Esophagus muscularis mucosa (tissue), 4 donors: ENCODE results near the gene ATF5. TPM values are rescaled to one million over a fixed set of nuclear protein-coding genes. Genes with fewer than 3 reads are reported as not detected.

Source experiments
- DNase-seq: peaks from one replicate; pipeline ENCODE4 v3.0.0-alpha.2; 2017; ENCODE audit errors: extremely low spot score
- H3K27ac ChIP-seq, 4 donors: fragments of 200-600 bp; sonication (generic); replicated peaks in 1 of 4; 1 replicate in 3 of 4; 2 replicates in 1 of 4; pipeline ENCODE4 v1.5.1; 2016 to 2019; ENCODE audit warnings: mild to moderate bottlenecking in 1 of 4
- H3K27me3 ChIP-seq, 4 donors: fragments of 200-600 bp; sonication (generic); one replicate each; pipeline versions ENCODE4 v1.5.1 to v1.6.0; 2016 to 2019
- H3K36me3 ChIP-seq, 4 donors: fragments of 200-600 bp; sonication (generic); one replicate each; pipeline ENCODE4 v1.5.1; 2016 to 2019
- H3K4me1 ChIP-seq, 4 donors: fragments of 200-600 bp; sonication (generic); one replicate each; pipeline ENCODE4 v1.5.1; 2016 to 2019
- H3K4me3 ChIP-seq, 4 donors: fragments of 200-600 bp; sonication (generic); 1 replicate in 2 of 4; 2 replicates in 2 of 4; pipeline ENCODE4 v1.5.1; 2016 to 2019; ENCODE audit warnings: mild to moderate bottlenecking in 4 of 4, moderate library complexity in 1 of 4
- H3K9me3 ChIP-seq, 4 donors: fragments of 200-600 bp; sonication (generic); 1 replicate in 3 of 4; 2 replicates in 1 of 4; pipeline ENCODE4 v1.5.1; 2016 to 2019
- EP300 ChIP-seq: sonication (generic); formaldehyde crosslinking; IDR thresholded peaks from one replicate; pipeline ENCODE4 v1.6.1; 2017; ENCODE audit warnings: antibody characterized with exemption
- POLR2A ChIP-seq: fragments of 450-650 bp; IDR thresholded peaks from one replicate; pipeline ENCODE4 v1.6.1; 2017; ENCODE audit warnings: antibody characterized with exemption, moderate library complexity, mild to moderate bottlenecking, low read depth
- POLR2AphosphoS5 ChIP-seq, 2 donors: sonication (generic); formaldehyde crosslinking; IDR thresholded peaks; one replicate each; pipeline ENCODE4 v1.6.1; 2017; ENCODE audit warnings: antibody characterized with exemption in 2 of 2
- WGBS: methylation state at CpG from one replicate; pipeline ENCODE4 v1.1.5; 2018; 5-methylcytosine and 5-hydroxymethylcytosine counted together
- intact Hi-C: fragments of 100-400 bp; cut with DNase I; formaldehyde crosslinking; loops from one replicate; pipeline ENCODE4 v1.15.1; 2023
- total RNA-seq, 4 donors: library from RNA; depleted of rRNA; stranded (reverse); fragments of >200 nt; gene quantifications; one replicate each; pipeline versions ENCODE4 v1.1.0 to v1.2.1, GENCODE V29; 2016
- TF ChIP-seq, protein P1 (sequence below), 3 experiments: fragments of 200-600 bp in 2 of 3; fragments of 450-650 bp in 1 of 3; sonication (generic) in 2 of 3; IDR thresholded peaks; one replicate each; pipeline ENCODE4 v1.5.1; 2017 to 2019; ENCODE audit warnings: antibody characterized with exemption in 3 of 3, mild to moderate bottlenecking in 2 of 3, moderate library complexity in 1 of 3

ATF5 gene
- total RNA-seq, 4 donors from 2014 or later, result 12.0 to 22.0 (median 14.4) TPM

- no peaks in the 10 kb centered on the region for H3K27me3 ChIP-seq
- no peak overlapping the region for H3K4me3 ChIP-seq
- peaks cover 0 to 27% (median 24%) of the 10 kb centered on the region in 4 donors for H3K4me1 ChIP-seq
- peaks cover 17 to 79% (median 61%) of the 10 kb centered on the region in 4 donors for H3K36me3 ChIP-seq
- no peak overlapping the region for H3K27ac ChIP-seq
- TF ChIP-seq POLR2A, result no peak
- TF ChIP-seq POLR2AphosphoS5 (IDR thresholded peaks at IDR 0.05), result no peak
- TF ChIP-seq, protein P1, sequence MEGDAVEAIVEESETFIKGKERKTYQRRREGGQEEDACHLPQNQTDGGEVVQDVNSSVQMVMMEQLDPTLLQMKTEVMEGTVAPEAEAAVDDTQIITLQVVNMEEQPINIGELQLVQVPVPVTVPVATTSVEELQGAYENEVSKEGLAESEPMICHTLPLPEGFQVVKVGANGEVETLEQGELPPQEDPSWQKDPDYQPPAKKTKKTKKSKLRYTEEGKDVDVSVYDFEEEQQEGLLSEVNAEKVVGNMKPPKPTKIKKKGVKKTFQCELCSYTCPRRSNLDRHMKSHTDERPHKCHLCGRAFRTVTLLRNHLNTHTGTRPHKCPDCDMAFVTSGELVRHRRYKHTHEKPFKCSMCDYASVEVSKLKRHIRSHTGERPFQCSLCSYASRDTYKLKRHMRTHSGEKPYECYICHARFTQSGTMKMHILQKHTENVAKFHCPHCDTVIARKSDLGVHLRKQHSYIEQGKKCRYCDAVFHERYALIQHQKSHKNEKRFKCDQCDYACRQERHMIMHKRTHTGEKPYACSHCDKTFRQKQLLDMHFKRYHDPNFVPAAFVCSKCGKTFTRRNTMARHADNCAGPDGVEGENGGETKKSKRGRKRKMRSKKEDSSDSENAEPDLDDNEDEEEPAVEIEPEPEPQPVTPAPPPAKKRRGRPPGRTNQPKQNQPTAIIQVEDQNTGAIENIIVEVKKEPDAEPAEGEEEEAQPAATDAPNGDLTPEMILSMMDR (IDR thresholded peaks at IDR 0.05), result no peak
- no peak for TF ChIP-seq EP300
- no peak for DNase-seq
- WGBS, result no CpG with 5 or more reads among the region's 5 CpGs
- H3K9me3 ChIP-seq, result no peaks in the 10 kb centered on the region
- intact Hi-C loops, result no loop called here
Observed at GRCh38 chr19:49910179-49910578, 18.8 kb upstream of the ATF5 start.

GRCh38 chr19:49911381-49912145 is 17.4 kb upstream of the ATF5 start:
- no peak for DNase-seq
- H3K27me3 ChIP-seq, result no peaks in the 10 kb centered on the region
- H3K9me3 ChIP-seq, result no peaks in the 10 kb centered on the region
- peak overlapping the region in 1 of 4 donors; percentile 11 for H3K27ac ChIP-seq
- peaks cover 0 to 27% (median 24%) of the 10 kb centered on the region in 4 donors for H3K4me1 ChIP-seq
- H3K36me3 ChIP-seq, result peaks cover 17 to 82% (median 65%) of the 10 kb centered on the region in 4 donors
- intact Hi-C loops, result no loop called here
- WGBS, result 58% methylated on average over 9 of the region's 9 CpGs
- TF ChIP-seq, protein P1 (IDR thresholded peaks at IDR 0.05), result no peak
- TF ChIP-seq POLR2AphosphoS5 (IDR thresholded peaks at IDR 0.05) (no peak), POLR2A (no peak), EP300 (no peak)
- H3K4me3 ChIP-seq, result no peak overlapping the region

GRCh38 chr19:49912965-49913685 is 15.9 kb upstream of the ATF5 start:
- Histone ChIP-seq H3K9me3 (no peaks in the 10 kb centered on the region), H3K36me3 (peaks cover 11 to 82% (median 65%) of the 10 kb centered on the region in 4 donors), H3K4me3 (no peak overlapping the region), H3K4me1 (peaks cover 0 to 27% (median 24%) of the 10 kb centered on the region in 4 donors), H3K27me3 (no peaks in the 10 kb centered on the region), H3K27ac (peak overlapping the region in 2 of 4 donors; percentile 46 to 62)
- no peak for DNase-seq
- TF ChIP-seq POLR2A (no peak), EP300 (no peak), POLR2AphosphoS5 (IDR thresholded peaks at IDR 0.05) (no peak)
- TF ChIP-seq, protein P1 (IDR thresholded peaks at IDR 0.05), result no peak
- intact Hi-C loops, result no loop called here
- 77% methylated on average over 20 of the region's 21 CpGs for WGBS

DNA sequence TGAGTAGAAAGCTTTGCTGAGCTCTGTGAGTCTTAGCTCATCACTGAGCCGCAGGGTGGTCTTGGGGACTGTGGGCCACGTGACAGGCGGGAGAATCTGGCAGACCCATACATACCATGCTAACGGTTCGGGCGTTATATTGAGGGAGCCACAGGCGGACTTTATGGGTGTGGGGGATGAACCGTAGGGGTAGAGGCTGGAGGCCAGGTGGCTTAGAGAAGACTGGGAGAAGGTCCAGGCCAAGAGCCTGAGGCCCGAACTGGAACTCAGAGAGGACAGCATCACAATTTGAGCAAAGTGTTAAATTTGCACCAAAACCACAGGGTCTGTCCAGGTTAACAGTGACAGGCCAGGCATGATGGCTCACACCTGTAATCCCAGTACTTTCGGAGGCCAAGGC is 15.3 kb upstream of the ATF5 start:
- 89% methylated on average over 10 of the region's 10 CpGs for WGBS
- DNase-seq, result no peak
- H3K4me1 ChIP-seq, result peaks cover 0 to 27% (median 24%) of the 10 kb centered on the region in 4 donors
- no peak overlapping the region for H3K27ac ChIP-seq
- H3K27me3 ChIP-seq, result no peaks in the 10 kb centered on the region
- intact Hi-C loops, result no loop called here
- H3K36me3 ChIP-seq, result peaks cover 8 to 81% (median 63%) of the 10 kb centered on the region in 4 donors
- no peak for TF ChIP-seq POLR2AphosphoS5 (IDR thresholded peaks at IDR 0.05)
- no peak for TF ChIP-seq EP300
- TF ChIP-seq, protein P1 (IDR thresholded peaks at IDR 0.05), result no peak
- no peak for TF ChIP-seq POLR2A
- no peaks in the 10 kb centered on the region for H3K9me3 ChIP-seq
- no peak overlapping the region for H3K4me3 ChIP-seq
